DMS 273 (cell line): ENCODE results near the gene WDR4.
"Not testable (repeated sequence)": the region's sequence is repeated elsewhere in the genome, so short reads cannot be mapped to it uniquely, and the experiment has no call there.

Source experiments
- DNase-seq: peaks from one replicate; lab custom pipeline; 2025; ENCODE audit not compliant: unreplicated experiment; lab: John Stamatoyannopoulos, UW

Gene WDR4

GRCh38 chr21:42841156-42841915 lies 38.0 kb downstream of the WDR4 start:
- DNase-seq, result no peak

- no peak for DNase-seq
Observed at GRCh38 chr21:42840411-42841155, 38.8 kb downstream of the WDR4 start.

GRCh38 chr21:42839271-42840231 lies 39.8 kb downstream of the WDR4 start:
- DNase-seq, result no peak

- DNase-seq, result not testable (repeated sequence)
Observed at GRCh38 chr21:42838212-42838690, 41.1 kb downstream of the WDR4 start.

- peak; percentile 45 for DNase-seq
Observed at GRCh38 chr21:42837421-42838211, 41.7 kb downstream of the WDR4 start.

GRCh38 chr21:42836767-42837301 lies 42.5 kb downstream of the WDR4 start:
- peak; percentile 48 for DNase-seq

- DNase-seq, result no peak
Observed at GRCh38 chr21:42836402-42836666, 43.0 kb downstream of the WDR4 start.

- no peak for DNase-seq
Observed at GRCh38 chr21:42835611-42836401, 43.5 kb downstream of the WDR4 start.

GRCh38 chr21:42835211-42835610 lies 44.1 kb downstream of the WDR4 start:
- DNase-seq, result no peak

GRCh38 chr21:42834726-42835191 lies 44.6 kb downstream of the WDR4 start:
- peak; percentile 50 for DNase-seq

- peak; percentile 50 for DNase-seq
Observed at GRCh38 chr21:42833859-42834725, 45.2 kb downstream of the WDR4 start.

GRCh38 chr21:42833439-42833815 lies 45.9 kb downstream of the WDR4 start:
- peak; percentile 75 for DNase-seq

- not testable (repeated sequence) for DNase-seq
Observed at GRCh38 chr21:42832321-42832630, 47.1 kb downstream of the WDR4 start.

- no peak for DNase-seq
Observed at GRCh38 chr21:42830456-42831455, 48.6 kb downstream of the WDR4 start.

GRCh38 chr21:42829954-42830353 lies 49.4 kb downstream of the WDR4 start:
- DNase-seq, result no peak

- DNase-seq, result no peak
Observed at GRCh38 chr21:42829417-42829816, 49.9 kb downstream of the WDR4 start.

- no peak for DNase-seq
Observed at GRCh38 chr21:42827588-42827987, 51.8 kb downstream of the WDR4 start.
